Cardiac muscle cell (in vitro differentiated cells and primary cell): ENCODE data around the gene IP6K1. TPM values are rescaled to one million over a fixed set of nuclear protein-coding genes. Genes with fewer than 3 reads are reported as not detected.

ENCODE experiments used
- DNase-seq, 2 donors: peaks; one replicate each; pipeline versions ENCODE4 v3.0.0 to v3.0.0-alpha.2; 2010 to 2017; ENCODE audit warnings: low read depth in 1 of 2, low spot score in 1 of 2
- H3K27ac ChIP-seq: fragments of 200-600 bp; sonication (generic); 2 replicates; pipeline ENCODE4 v1.5.1; 2016
- H3K27me3 ChIP-seq: fragments of 200-600 bp; sonication (generic); 2 replicates; pipeline ENCODE4 v1.6.0; 2016; ENCODE audit warnings: control low read depth
- H3K36me3 ChIP-seq: fragments of 200-600 bp; sonication (generic); 2 replicates; pipeline ENCODE4 v1.5.1; 2016; ENCODE audit warnings: control low read depth
- H3K4me1 ChIP-seq: fragments of 200-600 bp; sonication (generic); 2 replicates; pipeline ENCODE4 v1.8.1; 2017; ENCODE audit warnings: low read depth, mild to moderate bottlenecking, mixed run types
- H3K4me3 ChIP-seq: fragments of 200-600 bp; sonication (generic); 2 replicates; pipeline ENCODE4 v1.5.1; 2016; ENCODE audit warnings: mild to moderate bottlenecking
- H3K9me3 ChIP-seq: fragments of 200-600 bp; sonication (generic); 2 replicates; pipeline ENCODE4 v1.5.1; 2017; ENCODE audit warnings: low read depth, mild to moderate bottlenecking, control low read depth
- polyA plus RNA-seq: library from polyadenylated mRNA; unstranded; fragments of >200 nt; fragmentation: Nextera tagmentation; extraction: Ambion mirVana; gene quantifications from 2 replicates; pipeline ENCODE4 v1.2.1, GENCODE V29; 2016
- total RNA-seq: library from RNA; depleted of rRNA; stranded (reverse); fragments of >200 nt; gene quantifications from 2 replicates; pipeline ENCODE4 v1.2.3, GENCODE V29; 2016
- TF ChIP-seq, protein P1 (sequence below): IDR thresholded peaks from 2 replicates; pipeline ENCODE4 v1.5.1; 2012; ENCODE audit warnings: low read depth, mild to moderate bottlenecking, low read length

IP6K1 gene
- total and polyA plus RNA-seq, 2 experiments from 2014 or later = 30.1 to 40.3 TPM

DNA sequence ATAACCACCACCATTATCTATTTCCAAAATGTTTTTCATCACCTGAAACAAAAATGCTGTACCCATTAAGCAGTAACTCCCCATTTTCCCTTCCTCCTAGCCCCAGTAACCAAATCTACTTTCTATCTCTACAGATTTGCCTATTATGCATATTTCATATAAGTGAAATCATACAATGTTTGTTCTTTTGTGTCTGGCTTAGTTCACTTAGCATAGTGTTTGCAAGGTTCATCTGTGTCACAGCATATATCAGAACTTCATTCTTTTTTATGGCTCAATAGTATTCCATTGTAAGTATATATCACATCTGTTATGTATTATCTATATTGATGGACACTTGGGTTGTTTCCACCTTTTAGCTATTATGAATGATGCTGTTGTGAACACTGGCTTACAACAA, 45.9 kb downstream of the IP6K1 start:
- Histone ChIP-seq H3K4me1 (no peaks in the 10 kb centered on the region), H3K27ac (no peak overlapping the region), H3K36me3 (peaks cover 17% of the 10 kb centered on the region), H3K27me3 (no peaks in the 10 kb centered on the region), H3K9me3 (no peaks in the 10 kb centered on the region), H3K4me3 (no peak overlapping the region)
- TF ChIP-seq, protein P1, sequence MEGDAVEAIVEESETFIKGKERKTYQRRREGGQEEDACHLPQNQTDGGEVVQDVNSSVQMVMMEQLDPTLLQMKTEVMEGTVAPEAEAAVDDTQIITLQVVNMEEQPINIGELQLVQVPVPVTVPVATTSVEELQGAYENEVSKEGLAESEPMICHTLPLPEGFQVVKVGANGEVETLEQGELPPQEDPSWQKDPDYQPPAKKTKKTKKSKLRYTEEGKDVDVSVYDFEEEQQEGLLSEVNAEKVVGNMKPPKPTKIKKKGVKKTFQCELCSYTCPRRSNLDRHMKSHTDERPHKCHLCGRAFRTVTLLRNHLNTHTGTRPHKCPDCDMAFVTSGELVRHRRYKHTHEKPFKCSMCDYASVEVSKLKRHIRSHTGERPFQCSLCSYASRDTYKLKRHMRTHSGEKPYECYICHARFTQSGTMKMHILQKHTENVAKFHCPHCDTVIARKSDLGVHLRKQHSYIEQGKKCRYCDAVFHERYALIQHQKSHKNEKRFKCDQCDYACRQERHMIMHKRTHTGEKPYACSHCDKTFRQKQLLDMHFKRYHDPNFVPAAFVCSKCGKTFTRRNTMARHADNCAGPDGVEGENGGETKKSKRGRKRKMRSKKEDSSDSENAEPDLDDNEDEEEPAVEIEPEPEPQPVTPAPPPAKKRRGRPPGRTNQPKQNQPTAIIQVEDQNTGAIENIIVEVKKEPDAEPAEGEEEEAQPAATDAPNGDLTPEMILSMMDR = no peak
- DNase-seq = no peak

DNA sequence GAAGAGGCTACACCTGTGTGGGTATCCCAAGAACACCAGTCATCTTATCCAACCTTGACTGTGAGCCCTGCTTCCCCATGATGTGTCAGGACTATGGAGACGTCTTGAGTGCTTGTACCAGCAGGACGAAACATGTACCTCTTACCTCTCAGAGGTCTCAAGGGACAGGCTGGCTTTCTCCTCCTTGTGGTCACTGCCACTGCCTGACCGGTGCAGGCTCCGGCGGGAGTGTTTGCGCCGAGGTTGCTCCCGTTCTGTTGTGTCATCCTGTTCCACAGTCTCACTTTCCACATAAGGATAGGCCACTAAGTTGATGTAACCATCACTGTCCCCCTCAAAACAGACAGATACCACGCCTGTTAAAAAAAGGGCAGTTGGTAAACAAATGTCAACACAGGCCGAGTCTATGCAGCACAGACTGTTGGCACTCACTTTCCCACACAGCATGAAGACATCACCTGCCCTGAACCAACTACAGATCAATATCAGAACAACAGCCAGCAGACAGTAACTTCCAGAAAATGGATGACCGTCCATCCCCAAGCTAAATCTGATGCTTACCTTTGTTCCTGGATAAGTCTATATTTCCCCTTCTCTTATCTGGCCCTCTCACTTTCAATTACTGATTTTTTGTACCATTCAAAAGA, 48.2 kb downstream of the IP6K1 start:
- H3K4me1 ChIP-seq = no peaks in the 10 kb centered on the region
- no peak for DNase-seq
- TF ChIP-seq, protein P1 = no peak
- H3K36me3 ChIP-seq = peaks cover 18% of the 10 kb centered on the region
- H3K27me3 ChIP-seq = no peaks in the 10 kb centered on the region
- H3K4me3 ChIP-seq = no peak overlapping the region
- H3K27ac ChIP-seq = no peak overlapping the region
- no peaks in the 10 kb centered on the region for H3K9me3 ChIP-seq

GRCh38 chr3:49734752-49735151, 51.6 kb downstream of the IP6K1 start:
- H3K27me3 ChIP-seq = no peaks in the 10 kb centered on the region
- no peak for DNase-seq
- no peaks in the 10 kb centered on the region for H3K9me3 ChIP-seq
- no peak overlapping the region for H3K4me3 ChIP-seq
- H3K4me1 ChIP-seq = no peaks in the 10 kb centered on the region
- no peak overlapping the region for H3K27ac ChIP-seq
- H3K36me3 ChIP-seq = peaks cover 32% of the 10 kb centered on the region
- TF ChIP-seq, protein P1 = no peak

GRCh38 chr3:49733551-49733950, 52.8 kb downstream of the IP6K1 start:
- H3K36me3 ChIP-seq = peaks cover 32% of the 10 kb centered on the region
- no peaks in the 10 kb centered on the region for H3K27me3 ChIP-seq
- no peak for DNase-seq
- H3K4me3 ChIP-seq = no peak overlapping the region
- H3K4me1 ChIP-seq = no peaks in the 10 kb centered on the region
- no peaks in the 10 kb centered on the region for H3K9me3 ChIP-seq
- TF ChIP-seq, protein P1 = no peak
- H3K27ac ChIP-seq = no peak overlapping the region

GRCh38 chr3:49732597-49732996, 53.7 kb downstream of the IP6K1 start:
- Histone ChIP-seq H3K4me1 (no peaks in the 10 kb centered on the region), H3K4me3 (no peak overlapping the region), H3K9me3 (no peaks in the 10 kb centered on the region), H3K27me3 (no peaks in the 10 kb centered on the region), H3K36me3 (peaks cover 32% of the 10 kb centered on the region), H3K27ac (no peak overlapping the region)
- DNase-seq = no peak
- TF ChIP-seq, protein P1 = no peak
